SH-SY5Y (cell line): Measurements from ENCODE around the gene FIBIN.

Source experiments
- GATA2 ChIP-seq: IDR thresholded peaks from 2 replicates; pipeline ENCODE4 v1.6.1; 2011; ENCODE audit warnings: mild to moderate bottlenecking, low read depth, low read length
- GATA3 ChIP-seq: IDR thresholded peaks from 2 replicates; pipeline ENCODE4 v1.6.1; 2011; ENCODE audit warnings: low read depth, mild to moderate bottlenecking, low read length, moderate library complexity

DNA sequence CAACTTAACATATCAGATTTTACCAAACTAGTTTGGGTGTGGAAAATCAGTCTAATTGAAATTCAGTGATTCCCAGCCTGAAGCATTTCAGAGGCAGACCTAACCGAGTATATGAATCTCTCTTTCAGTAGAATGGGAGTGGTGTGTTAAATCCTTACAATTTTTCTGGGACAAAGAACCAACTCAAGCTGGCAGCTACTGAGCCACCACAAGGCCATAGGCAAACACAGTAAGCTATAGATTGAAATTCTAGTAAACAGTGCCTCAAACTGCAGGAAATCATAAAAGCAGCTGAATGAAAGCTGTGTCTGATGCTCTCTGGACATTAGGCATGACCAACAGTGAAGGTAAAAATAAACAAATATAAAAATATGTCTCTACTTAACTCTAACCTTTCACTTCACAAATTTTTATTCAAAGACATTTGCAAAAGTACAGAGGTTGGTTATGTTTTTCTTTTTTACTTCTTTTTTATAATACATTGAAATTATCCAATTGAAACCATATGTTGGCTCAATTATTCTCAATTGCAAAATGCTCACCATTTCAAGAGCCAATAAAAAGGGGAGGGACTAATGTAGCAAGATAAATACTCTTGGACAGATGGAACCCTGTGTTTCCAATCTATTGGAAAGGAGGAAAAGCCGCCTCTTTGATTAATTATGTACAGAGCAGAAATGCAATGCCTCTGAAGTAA, 35.8 kb upstream of the FIBIN start:
- TF ChIP-seq GATA2 (no peak), GATA3 (no peak)
